WTC11 (cell line): ENCODE results near the gene C10orf95. TPM values are rescaled to one million over a fixed set of nuclear protein-coding genes. Genes with fewer than 3 reads are reported as not detected.

Source experiments
- ATAC-seq: fragments of 200-7000 bp; cut with Tn5 transposase; 2 replicates; pipeline ENCODE4 v1.10.0; 2021; ENCODE audit warnings: mild to moderate bottlenecking, moderate library complexity
- CTCF ChIA-PET: fragments of 300-600 bp; sonication (Branson Sonifier 250); formaldehyde crosslinking; loops from one replicate; lab custom pipeline; 2021; ENCODE audit warnings: antibody characterized with exemption; lab: Charles Lee
- POLR2A ChIA-PET: fragments of 350-600 bp; sonication (Branson Sonifier 250); formaldehyde crosslinking; loops from one replicate; lab custom pipeline; 2021; ENCODE audit warnings: antibody characterized with exemption; lab: Charles Lee
- DNase-seq: peaks from one replicate; pipeline ENCODE4 v3.0.0; 2021; ENCODE audit warnings: low spot score
- H3K27ac Mint-ChIP-seq: 2 replicates; pipeline ENCODE4 v1.8.0; 2021; ENCODE audit warnings: mixed read lengths
- H3K27me3 Mint-ChIP-seq: 2 replicates; pipeline ENCODE4 v1.8.0; 2021; ENCODE audit warnings: low read depth, mild to moderate bottlenecking, moderate library complexity, mixed read lengths
- H3K36me3 Mint-ChIP-seq: 2 replicates; pipeline ENCODE4 v1.8.0; 2021; ENCODE audit warnings: mixed read lengths
- H3K4me1 Mint-ChIP-seq: 2 replicates; pipeline ENCODE4 v1.8.0; 2022; ENCODE audit warnings: mixed read lengths
- H3K4me3 Mint-ChIP-seq: 2 replicates; pipeline ENCODE4 v1.8.0; 2021; ENCODE audit warnings: mild to moderate bottlenecking, moderate library complexity, mixed read lengths
- H3K9me3 Mint-ChIP-seq: 2 replicates; pipeline ENCODE4 v1.8.0; 2021; ENCODE audit warnings: mixed read lengths
- CBFB ChIP-seq: sonication (generic); formaldehyde crosslinking; IDR thresholded peaks from 2 replicates; pipeline ENCODE4 v1.8.1; 2022; ENCODE audit warnings: mild to moderate bottlenecking, low read depth, missing genetic modification reagents
- ESRRA ChIP-seq: sonication (generic); formaldehyde crosslinking; IDR thresholded peaks from 2 replicates; pipeline ENCODE4 v1.8.1; 2022; ENCODE audit warnings: mild to moderate bottlenecking, missing genetic modification reagents, borderline replicate concordance
- PRDM15 ChIP-seq: sonication (generic); formaldehyde crosslinking; IDR thresholded peaks from 2 replicates; pipeline ENCODE4 v1.8.0; 2022; ENCODE audit warnings: missing genetic modification reagents
- PREB ChIP-seq: sonication (generic); formaldehyde crosslinking; IDR thresholded peaks from 2 replicates; pipeline ENCODE4 v1.8.1; 2022; ENCODE audit warnings: mild to moderate bottlenecking, missing genetic modification reagents, moderate library complexity, borderline replicate concordance
- SMAD3 ChIP-seq: sonication (generic); formaldehyde crosslinking; IDR thresholded peaks from 2 replicates; pipeline ENCODE4 v1.8.0; 2022; ENCODE audit warnings: missing genetic modification reagents, mild to moderate bottlenecking, borderline replicate concordance
- STAT6 ChIP-seq: sonication (generic); formaldehyde crosslinking; conservative IDR thresholded peaks from 2 replicates; pipeline ENCODE4 v1.8.1; 2023; ENCODE audit warnings: mild to moderate bottlenecking, low read depth, missing genetic modification reagents, moderate library complexity
- ZBTB21 ChIP-seq: sonication (generic); formaldehyde crosslinking; IDR thresholded peaks from 2 replicates; pipeline ENCODE4 v1.8.1; 2023; ENCODE audit warnings: mild to moderate bottlenecking, missing genetic modification reagents, borderline replicate concordance
- ZNF263 ChIP-seq: sonication (generic); formaldehyde crosslinking; IDR thresholded peaks from 2 replicates; pipeline ENCODE4 v1.8.1; 2022; ENCODE audit warnings: low read depth, mild to moderate bottlenecking, moderate library complexity, missing genetic modification reagents
- total RNA-seq: library from RNA; stranded (reverse); gene quantifications from 3 replicates; pipeline ENCODE4 v1.2.3, GENCODE V29; 2021
- TF ChIP-seq, protein P1 (sequence below): sonication (generic); formaldehyde crosslinking; IDR thresholded peaks from 2 replicates; pipeline ENCODE4 v1.8.1; 2023; ENCODE audit warnings: mild to moderate bottlenecking, missing genetic modification reagents, moderate library complexity

Gene C10orf95
- total RNA-seq, 1 experiment from 2014 or later: 0.96 TPM

DNA sequence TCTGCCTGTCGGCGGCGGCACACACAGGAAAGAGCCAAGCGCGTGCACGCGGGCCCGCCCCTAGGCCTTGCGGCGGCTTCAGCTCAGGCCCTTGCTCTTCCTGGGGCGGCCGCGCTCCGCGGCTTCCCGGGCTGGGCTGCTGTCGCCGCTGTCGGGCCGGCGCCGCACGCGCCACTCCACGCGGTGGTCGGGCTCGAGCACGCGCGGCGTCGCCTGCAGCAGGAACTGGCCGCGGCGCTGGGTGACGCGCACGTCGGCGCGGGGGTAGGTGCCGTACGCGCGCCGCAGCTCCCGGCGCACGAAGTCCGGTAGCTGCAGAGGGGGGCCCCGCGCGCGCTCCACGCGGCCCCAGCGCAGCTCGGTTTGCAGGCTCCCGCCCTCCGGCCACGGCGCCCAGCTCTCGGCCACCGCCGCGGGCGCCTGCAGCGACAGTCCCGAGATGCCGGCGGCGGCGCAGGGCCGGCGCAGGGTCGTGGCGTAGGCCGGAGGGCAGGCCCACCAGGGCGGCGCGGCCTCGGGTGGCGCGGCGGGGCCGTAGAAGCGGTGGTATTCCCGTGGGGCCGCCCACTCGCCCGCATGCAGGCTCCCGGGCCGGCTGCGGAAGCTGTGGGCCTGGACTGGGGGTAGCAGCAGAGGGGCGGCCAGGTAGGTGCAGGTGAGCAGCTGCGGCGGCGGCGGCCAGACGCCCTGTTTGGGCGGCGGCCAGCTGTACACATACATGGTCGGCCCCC, 804 bp downstream of the C10orf95 start (continued):
- no peak for TF ChIP-seq PRDM15
- TF ChIP-seq, protein P1, sequence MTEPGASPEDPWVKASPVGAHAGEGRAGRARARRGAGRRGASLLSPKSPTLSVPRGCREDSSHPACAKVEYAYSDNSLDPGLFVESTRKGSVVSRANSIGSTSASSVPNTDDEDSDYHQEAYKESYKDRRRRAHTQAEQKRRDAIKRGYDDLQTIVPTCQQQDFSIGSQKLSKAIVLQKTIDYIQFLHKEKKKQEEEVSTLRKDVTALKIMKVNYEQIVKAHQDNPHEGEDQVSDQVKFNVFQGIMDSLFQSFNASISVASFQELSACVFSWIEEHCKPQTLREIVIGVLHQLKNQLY (CRISPR knock-in tag): no peak
- peak; percentile 22; the same call in 1 of the 2 replicates for TF ChIP-seq ZNF263 (CRISPR knock-in tag)
- no peak; the same call in 1 of the 2 replicates for TF ChIP-seq CBFB (CRISPR knock-in tag)
- no peak for TF ChIP-seq PREB (CRISPR knock-in tag)

GRCh38 chr10:102450124-102450373, 1.3 kb downstream of the C10orf95 start:
- TF ChIP-seq PRDM15: no peak
- TF ChIP-seq STAT6 (CRISPR knock-in tag): no peak
- peak; percentile 80; the same call in 1 of the 2 replicates for TF ChIP-seq SMAD3
- no peak for TF ChIP-seq ESRRA (CRISPR knock-in tag)
- no peak for TF ChIP-seq ZBTB21 (CRISPR knock-in tag)
- H3K27me3 Mint-ChIP-seq: no peaks in the 10 kb centered on the region
- DNase-seq (no peak), ATAC-seq (no peak)
- H3K4me1 Mint-ChIP-seq: peaks cover 36% of the 10 kb centered on the region
- POLR2A ChIA-PET: interaction anchor here (0.7 to 3.1 kb wide), 9 partner anchors 11 to 104 kb away, joined by 3 to 37 read pairs (median 5); partner anchors contain the start of genes CUEDC2, FBXL15 and PSD
- H3K27ac Mint-ChIP-seq: peak overlapping the region; percentile 83
- H3K36me3 Mint-ChIP-seq: peaks cover 9% of the 10 kb centered on the region
- peak overlapping the region; percentile 93 for H3K4me3 Mint-ChIP-seq
- CTCF ChIA-PET: interaction anchor here (0.6 to 4.0 kb wide), 16 partner anchors 12 to 218 kb away, joined by 3 to 40 read pairs (median 8); partner anchors contain the start of genes FBXL15 and NFKB2
- no peaks in the 10 kb centered on the region for H3K9me3 Mint-ChIP-seq
